IMR-90 (cell line): ENCODE data around the gene CCDC136.

ENCODE experiments used
- CTCF ChIP-seq: conservative IDR thresholded peaks from 2 replicates; pipeline ENCODE4 v1.5.1; 2012; ENCODE audit warnings: mild to moderate bottlenecking, low read depth, low read length, improper control_type of control experiment
- RFX5 ChIP-seq: IDR thresholded peaks from 2 replicates; pipeline ENCODE4 v1.8.0; 2012; ENCODE audit warnings: low read depth, mild to moderate bottlenecking, low read length, moderate library complexity
- USF2 ChIP-seq: fragments of 150-350 bp; IDR thresholded peaks from 2 replicates; pipeline ENCODE4 v1.6.1; 2017; ENCODE audit warnings: mild to moderate bottlenecking, antibody characterized with exemption, low read length, low read depth

- TF ChIP-seq RFX5 (no peak), CTCF (no peak), USF2 (no peak)
These were observed 3.0 kb upstream of the CCDC136 start for GRCh38 chr7:128788446-128789412.
